Hematopoietic multipotent progenitor cell treated with erythropoietin and hydrocortisone succinate and interleukin-3 and kit ligand, for 17 days (in vitro differentiated cells): ENCODE data around the gene THAP7.
"Not testable (repeated sequence)": the region's sequence is repeated elsewhere in the genome, so short reads cannot be mapped to it uniquely, and the experiment has no call there.

Source experiments
- DNase-seq: peaks from one replicate; pipeline ENCODE4 v3.0.0-alpha.2; 2015; ENCODE audit warnings: low spot score

THAP7 gene, protein sequence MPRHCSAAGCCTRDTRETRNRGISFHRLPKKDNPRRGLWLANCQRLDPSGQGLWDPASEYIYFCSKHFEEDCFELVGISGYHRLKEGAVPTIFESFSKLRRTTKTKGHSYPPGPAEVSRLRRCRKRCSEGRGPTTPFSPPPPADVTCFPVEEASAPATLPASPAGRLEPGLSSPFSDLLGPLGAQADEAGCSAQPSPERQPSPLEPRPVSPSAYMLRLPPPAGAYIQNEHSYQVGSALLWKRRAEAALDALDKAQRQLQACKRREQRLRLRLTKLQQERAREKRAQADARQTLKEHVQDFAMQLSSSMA

DNA sequence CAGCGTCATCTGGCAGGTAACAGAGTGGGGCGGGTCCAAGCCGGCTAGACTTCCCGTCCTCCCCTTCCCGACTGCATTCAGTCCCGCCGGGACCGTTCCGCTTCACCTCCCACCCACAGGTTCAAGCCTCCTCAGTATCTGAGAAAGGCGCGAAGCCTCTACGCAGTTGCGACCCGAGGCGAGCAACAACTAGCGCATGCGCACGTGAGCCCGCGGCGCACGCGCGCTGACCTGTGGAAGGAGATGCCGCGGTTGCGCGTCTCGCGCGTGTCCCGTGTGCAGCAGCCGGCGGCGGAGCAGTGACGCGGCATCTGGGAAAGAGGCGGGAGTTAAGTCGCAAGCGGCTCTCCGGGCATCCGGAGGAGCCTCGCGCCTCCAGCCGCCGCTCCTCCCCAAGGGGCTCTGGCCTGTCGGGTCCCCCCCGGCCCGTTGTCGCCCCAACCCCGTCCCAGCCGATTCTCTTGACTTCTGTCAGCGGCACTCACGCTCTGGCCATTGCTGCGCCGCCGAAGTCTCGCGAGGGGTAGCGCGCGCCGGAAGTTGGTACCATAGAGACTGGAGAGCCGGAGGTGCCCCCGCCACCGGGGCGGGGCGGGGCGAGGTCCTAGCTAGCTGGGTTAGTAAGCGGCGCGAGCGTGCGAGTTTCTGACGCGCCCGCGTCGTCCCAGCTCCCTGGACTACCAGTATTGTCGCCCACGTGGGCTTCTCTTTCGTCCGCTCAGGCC, at the start of gene THAP7:
THAP7 (minus strand) TSS at position 518 of the 725 bp plus-strand sequence; CDS start at position 311, 207 bp downstream.
- peak; percentile 85 for DNase-seq

DNA sequence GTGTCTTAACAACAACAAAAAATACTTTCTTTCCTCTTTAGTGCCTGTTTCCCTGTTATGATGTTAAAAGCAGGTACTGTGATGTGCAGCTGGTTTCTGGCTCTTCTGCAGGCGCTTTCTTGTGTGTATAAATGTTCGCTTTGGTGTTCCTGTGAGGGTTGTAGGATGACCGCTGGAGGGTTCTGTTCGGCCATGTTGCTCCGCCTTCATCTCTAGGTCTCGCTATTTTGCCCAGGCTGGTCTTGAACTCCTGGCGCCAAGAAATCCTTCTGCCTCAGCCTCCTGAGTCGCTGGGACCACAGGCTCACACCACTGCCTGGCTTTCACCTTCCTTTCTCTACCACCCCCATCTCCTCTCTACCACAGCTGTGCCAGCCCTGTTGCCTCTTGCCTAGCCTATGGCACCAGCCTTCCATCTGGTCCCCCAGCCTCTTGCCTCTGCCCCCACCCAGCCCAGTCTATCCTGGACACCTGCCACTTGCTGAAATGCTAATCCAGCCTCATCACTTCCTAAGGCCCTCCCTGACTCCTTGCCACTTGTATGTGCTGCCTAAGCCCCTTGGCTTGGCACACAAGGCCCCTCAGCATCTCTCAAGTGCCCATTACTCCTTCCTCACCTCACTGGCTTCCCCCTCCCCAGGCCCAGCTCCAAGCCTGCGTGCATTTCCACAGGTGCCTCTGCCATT, 49.4 kb upstream of the THAP7 start:
- DNase-seq = no peak

DNA sequence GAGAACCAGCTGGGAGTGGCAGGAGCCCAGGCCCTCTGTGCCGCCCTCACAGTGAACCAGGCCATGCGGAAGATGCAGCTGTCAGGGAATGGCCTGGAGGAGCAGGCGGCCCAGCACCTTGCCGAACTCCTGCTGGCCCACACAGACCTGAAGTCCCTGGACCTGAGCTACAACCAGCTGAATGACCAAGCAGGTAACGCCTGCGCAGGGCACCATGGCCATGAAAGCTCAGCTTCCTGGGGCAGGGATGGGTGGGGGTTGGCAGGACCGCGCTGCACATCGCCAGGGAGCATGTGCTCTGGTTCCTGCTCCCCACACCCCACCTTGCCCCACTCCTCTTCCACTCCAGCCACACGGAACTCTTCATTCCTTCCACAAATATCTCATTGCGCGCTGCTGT, 47.0 kb upstream of the THAP7 start:
- not testable (repeated sequence) for DNase-seq

DNA sequence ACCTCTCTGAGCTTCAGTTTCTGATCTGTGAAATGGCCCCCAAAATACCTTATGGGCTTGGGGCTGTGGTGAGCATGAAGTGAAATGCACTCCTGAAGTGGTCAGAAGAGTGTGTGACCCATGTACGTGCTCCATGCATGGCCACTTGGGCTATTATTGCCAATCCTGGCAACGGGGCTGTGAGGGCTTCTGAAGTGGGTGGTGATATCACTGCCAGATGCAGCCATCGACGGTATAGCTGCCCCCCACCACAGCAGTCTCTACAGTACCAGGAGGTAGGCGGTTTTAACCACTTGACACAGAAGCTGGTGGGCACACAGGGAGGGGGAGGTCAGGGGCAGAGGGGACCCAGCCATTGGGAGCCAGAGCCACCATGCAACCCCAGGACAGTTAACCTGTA, 46.5 kb upstream of the THAP7 start:
- DNase-seq = not testable (repeated sequence)

DNA sequence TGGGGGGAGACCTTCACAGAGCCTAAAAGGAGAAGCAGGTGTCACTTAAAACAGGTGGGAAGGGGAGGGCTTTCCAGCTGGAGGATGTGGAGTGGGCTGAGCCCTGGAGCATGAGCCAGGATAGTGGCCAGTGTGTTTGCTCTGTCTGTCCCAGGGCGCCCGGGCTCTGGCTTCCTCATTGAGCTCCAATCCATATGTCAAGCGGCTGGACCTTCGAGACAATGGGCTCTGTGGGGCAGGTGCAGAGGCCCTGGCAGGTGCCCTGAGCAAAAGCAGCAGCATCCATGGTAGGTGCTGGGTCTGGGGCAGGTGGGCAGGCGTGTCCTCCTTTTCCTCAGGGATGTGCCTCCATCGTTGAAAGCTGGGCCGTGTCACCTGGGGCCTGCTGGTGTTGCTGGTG, 45.8 kb upstream of the THAP7 start:
- DNase-seq = no peak

DNA sequence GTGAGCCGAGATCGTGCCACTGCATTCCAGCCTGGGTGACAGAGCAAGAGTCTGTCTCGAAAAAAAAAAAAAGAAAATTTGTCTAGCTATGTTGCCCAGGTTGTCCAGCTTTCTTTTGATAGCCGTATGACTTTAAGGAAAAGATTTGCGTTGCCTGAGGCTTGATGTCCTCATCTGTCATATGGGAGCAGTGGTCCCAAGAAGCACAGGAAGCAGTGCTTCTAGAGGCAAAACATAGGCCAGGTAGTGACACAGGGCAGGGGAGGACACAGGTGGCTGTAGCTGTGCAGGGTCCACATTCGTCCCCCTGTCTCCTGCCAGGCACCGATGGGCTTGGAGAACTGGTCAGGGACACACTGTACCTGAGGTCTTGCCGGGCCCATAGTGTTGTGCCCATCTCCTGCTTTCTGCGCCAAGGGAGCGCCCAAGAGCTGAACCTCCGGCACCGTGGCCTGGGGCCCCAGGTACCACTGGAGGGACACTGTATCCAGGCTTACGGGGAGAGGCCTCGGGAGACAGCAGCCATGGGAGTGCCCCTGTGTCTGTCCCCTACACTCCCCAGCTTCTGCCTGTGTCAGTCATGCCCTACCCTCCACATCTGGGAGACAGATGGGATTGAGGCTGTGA, 45.2 kb upstream of the THAP7 start:
- no peak for DNase-seq

DNA sequence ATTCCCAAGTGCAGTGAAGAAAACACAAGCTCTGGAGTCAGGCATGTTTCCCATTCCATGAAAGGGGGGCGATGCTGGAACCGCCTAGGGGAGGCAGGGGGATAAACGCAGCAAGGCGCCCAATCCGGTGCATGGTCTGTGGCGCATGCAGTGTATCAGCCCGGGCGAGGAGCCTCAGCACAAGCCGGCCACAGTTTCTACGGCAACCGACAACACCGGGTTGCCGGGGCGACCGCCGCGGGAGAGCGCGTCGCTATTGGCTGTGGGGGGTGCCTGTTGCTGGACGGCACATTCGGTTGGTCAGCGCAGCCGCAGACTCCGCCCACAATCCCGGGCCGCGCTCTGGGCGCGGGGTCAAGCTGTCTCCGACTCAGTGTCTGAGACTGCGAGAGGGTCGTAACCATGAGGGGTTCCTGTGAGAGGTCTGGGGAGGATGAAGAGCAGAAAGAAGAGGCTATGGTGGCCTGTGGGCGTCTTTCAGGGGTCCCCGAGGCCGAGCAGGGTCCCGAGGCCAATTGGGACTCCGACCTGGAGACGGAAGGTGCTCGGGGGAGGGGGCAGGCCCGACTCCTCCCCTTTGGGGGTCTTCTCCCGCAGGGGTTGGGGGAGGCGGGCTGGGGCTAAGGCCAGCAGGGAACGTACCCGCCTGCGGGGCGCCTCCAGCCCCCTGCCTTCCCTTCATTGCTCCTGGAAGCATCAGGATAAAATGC, 43.8 kb upstream of the THAP7 start, which contains the start of gene LRRC74B:
LRRC74B (plus strand) TSS at position 362 of the 710 bp plus-strand sequence; CDS start at position 403, 41 bp downstream.
- no peak for DNase-seq

DNA sequence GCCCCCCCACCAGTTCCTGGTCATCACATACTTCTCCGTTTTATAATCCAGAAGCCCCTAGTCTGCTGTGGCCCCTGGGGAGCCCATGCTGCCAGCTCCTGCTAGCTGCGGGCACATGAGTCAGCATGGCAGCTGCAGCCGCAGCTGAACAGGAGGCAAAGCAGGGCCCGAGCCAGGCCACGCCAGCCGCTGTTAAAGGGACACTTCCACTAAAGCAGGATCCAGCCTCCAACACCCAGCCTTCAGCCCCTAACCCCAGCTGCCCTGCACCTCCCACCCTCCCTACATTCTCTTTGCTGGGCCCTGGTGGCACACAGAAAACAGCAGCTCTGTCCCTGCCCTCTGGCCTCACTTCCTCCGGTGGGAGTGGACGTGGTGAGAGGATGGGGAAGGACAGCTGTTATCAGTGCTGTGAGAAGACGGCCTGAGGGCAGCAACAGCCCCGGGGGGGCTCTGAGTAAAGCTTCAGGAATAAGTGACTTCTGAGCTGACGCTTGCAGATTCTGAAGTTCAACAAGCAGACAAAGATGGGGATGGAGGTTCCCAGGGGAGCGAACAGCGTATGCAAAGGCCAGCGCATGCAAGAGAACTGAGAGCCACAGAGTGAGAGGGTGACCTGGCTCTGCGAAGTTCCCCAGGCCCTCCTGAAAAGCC, 43.1 kb upstream of the THAP7 start:
- DNase-seq = no peak

DNA sequence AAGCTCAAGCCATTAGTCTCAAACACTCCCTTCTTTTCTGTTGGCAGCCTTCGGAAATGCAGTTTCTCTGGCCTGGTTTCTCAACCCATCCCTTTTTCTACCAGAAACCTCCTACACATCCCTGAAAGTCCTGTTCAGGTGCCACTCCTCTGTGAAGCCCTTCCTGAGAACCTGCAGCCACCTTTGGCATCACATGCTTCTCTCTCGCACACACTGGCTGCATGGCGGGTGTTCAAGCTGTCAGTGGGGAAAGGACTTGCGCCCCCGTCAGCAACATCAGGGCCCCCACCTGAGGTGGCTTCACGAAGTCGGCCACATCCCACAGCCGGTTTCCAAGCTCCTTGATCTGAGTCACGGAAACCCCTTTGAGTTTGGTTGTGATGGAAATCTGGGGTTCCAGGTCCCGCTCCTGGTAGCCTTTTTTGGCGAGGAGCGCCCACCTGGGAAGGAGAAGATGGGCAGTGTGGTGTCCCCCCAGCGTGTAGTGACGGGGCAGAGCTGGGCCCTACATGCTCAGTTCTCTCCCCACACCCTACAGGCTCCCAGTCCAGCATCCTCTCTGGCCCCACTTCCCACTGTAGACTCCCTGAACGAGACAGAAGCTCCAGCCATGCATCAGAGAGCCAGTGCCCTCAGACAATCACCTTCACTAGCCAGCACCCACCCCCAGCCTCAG, 42.1 kb upstream of the THAP7 start:
- no peak for DNase-seq

DNA sequence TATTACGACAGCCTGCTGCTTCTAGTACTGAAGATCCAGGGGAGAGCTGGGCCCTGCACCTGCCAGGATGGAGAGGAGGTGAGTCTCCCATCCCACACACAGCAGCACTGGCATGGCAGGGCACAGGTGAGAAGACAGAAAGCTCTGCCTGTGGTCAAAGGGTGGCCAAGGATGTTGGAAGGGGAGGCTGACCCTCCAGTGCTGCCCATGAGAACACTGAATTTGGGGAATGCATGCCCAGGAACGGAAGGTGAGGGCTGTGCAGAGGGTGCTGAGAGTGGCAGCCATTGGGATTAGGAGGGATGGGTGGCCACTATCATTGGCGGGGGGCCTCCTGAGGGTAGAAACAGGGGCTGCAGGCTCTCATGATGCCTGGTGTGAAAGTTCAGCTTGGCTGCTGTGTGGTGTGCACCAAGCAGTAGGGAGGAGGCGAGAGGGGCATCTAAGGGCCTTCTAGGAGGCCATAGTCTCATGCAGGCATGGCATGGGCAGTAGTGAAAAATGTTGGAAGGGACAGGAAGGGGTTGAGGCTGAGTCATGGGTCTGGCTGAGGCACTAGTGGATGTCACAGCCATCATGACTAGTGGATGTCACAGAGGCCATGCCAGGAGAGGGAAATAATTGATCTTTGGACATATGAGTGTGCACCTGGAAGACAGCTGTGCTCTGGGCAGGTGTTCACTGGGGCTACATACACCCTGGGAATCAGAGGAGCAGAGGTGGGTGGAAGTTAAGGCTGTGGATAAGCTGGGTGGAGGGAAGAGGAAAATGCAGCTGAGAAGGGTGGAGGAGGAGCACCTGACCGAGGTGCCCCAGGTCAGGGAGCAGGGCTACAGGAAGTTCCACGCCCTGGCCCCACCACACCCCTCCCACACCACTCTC, 41.3 kb upstream of the THAP7 start:
- DNase-seq = no peak

DNA sequence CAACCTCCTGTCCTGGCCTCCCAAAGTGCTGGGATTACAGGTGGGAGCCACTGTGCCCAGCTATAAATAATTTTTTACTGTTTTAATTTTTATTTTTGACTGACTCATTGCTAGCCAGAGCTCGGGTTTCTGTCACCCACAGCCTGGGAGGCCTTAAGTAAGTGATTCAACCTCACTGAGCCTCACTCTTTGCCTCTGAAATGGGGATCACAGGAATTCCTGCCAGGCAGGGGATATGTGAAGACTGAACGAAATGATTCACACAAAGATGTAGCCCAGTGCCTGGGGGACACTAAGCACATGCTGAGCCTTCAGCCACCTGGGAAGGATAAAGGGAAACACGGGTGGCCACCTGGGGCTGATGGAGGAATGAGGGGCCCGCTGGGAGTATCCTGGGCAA, 40.0 kb upstream of the THAP7 start:
- no peak for DNase-seq

DNA sequence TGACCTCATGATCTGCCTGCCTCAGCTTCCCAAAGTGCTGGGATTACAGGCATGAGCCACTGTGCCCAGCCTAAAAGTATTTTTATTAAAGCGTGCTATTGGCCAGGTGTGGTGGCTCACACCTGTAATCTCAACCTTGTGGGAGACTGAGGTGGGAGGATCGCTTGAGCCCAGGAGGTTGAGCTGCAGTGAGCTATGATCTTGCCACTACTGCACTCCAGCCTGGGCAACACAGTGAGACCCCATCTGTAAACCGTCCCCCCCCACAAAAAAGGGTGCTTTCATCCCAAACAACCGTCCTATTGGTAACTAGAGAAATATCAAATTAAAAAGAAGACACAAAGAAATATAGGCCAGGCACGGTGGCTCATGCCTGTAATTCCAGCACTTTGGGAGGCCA, 37.2 kb upstream of the THAP7 start:
- not testable (repeated sequence) for DNase-seq

DNA sequence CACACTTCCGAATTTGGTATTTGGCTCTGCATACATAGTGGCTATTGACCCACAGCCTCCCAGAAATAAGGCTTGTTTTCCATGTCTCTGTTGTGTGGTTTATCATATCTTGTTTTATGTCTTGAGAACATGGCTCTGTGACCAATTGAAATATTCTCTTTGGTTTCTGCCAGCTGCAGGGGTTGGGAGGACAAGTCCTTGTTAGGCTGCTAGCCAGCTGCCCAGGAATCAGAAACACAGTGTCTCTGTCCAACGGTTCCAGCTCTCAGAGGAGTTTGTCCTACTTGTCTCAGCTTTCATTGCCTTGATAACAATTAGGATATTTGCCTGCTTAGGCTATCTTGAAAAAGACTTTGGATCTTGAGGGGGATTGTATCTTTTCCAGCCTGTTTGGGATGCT, 36.5 kb upstream of the THAP7 start:
- no peak for DNase-seq

DNA sequence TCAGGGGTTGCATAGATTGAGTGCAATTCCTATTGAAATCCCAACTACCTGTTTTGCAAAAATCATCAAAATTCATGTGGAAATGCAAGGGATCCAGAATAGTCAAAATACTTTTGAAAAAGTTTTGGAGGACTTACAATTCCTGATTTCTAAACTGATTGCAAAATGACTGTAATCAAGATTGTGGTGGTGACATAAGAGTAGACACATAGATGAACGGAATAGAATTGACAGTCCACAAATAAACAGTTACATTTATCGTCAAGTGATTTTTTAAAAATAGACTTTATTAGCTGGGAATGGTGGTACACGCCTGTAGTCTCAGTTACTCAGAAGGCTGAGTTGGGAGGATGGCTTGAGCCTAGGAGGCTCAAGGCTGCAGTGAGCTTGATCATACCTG, 33.1 kb upstream of the THAP7 start:
- no peak for DNase-seq

DNA sequence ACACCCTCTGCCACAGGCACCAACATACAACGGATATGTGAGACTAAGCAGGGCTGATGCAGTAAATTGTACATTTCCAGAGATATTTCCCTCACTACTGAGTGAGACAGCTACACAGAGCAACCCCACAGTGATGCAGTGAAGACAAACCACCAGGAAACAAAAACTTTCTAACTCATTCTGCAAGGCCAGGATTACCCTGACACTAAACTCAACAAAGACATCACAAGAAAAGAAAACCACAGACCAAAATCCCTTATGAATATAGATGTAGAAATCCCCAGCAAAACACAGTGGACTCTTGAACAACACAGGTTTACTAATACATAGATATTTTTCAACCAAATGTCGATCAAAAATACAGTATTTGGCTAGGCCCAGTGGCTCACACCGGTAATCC, 32.0 kb upstream of the THAP7 start:
- DNase-seq = no peak

DNA sequence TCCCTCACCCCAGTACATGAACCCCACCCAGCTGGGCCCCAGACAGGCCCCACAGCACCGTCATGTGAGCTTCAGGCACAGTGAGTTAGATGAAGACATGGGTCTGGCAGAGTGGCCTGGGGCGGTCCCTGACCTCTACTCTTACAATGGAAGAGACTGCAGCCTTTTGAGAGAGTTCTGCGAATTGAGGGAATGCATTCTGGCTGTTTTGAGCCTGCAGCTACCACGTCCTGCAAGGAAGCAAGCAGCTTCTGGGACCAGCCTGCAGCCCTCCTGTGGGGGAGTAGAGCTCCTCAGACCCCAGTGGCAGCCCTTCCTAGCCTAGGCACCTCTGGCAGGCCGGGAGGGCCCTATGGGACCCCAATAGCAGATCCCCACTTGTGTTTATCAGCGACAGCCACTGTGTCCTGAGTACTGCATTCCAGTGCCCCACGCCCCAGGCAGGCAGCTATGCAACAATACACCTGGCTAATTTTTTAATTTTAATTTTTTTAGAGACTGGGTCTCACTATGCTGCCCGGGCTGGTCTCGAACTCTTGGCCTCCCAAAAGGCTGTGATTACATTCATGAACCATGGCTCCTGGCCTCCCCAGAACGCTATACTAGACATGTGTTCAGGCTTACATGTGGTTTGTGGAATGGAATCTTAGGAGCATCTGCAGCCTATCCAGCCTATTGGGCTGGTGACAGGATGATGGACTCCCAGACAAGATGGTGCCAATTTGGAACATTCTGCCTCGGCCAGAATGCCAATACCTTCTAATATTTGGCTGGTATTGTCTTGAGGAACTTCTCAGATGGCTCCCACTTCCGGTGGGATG, 31.2 kb upstream of the THAP7 start:
- no peak for DNase-seq

DNA sequence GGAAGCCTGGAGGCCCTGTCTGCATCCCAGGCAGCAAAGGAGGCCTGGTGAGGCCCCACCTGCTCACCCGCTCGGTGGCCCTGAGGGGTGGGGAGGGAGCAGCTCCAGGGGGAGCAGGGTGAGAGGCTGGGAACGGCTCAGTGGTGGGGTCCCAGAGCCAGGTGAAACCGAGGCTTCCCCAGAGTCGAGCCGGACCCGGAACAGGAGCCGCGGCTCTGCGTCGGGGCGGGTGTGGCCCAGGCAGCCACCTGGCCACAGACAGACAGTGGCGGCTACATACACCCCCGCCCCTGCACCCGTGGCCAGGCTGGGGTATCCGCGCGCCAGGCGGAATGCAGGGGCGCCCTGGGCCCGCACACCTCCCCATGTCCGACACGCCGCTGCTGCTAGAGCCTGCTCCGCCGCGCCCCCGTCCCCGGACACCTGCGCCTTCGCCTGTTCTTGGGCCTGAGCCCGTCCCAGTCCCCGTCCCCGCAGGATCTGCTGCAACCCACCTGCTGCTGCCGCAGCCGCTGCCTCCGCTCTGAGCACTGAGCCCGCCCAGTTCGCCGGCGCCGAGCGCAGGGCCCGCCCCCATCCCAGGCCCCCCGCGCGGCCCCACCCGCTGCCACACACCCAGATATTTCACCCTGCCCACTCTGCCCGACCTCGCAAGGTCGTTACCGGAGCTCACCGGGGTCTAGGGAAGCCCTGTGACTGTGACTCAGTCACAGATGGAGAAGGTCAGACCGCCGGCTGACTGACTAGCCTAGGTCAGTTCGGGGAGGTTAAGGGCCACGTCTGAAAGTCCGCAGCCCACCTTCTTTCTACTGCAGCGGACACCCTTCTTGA, 30.3 kb upstream of the THAP7 start, which contains the start of gene SLC7A4:
SLC7A4 (minus strand) TSS at position 525 of the 831 bp plus-strand sequence. CDS start 749 bp downstream, outside the sequence.
- no peak for DNase-seq

DNA sequence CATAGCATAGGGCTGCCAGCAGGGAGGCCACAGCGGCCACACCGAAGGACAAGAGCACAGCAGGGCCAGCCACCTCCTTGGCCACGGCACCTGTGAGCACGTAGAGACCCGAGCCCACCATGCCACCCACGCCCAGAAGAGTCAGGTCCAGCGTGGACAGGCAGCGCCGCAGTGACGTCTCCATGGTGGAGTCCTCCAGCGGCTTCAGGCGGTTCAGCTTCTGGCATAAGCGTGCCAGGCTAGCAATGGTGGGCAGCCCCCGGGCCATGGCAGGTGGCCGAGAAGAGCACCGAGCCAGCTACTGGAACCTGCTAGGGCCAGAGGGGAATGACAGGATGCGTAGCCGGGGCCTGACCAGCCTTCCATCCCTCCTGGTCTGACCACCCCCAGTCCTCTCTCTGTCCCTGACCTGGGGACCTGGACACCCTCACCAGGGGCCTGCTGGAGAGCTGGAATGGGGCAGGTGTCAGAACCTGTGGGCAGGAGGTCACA, 29.7 kb upstream of the THAP7 start:
- DNase-seq = no peak
